HepG2 (cell line): Measurements from ENCODE around the gene RTEL1. TPM values are rescaled to one million over a fixed set of nuclear protein-coding genes. Genes with fewer than 3 reads are reported as not detected.

Experiments used
- ATAC-seq: fragments of 200-7000 bp; cut with Tn5 transposase; 3 replicates; pipeline ENCODE4 v1.9.1; 2020; ENCODE audit warnings: mild to moderate bottlenecking, moderate library complexity
- BruUV-seq: library from RNA; stranded (reverse); fragments of 400-500 nt; replicated peaks from 2 replicates; lab custom pipeline; 2021; lab: Mats Ljungman, UMichigan
- CTCF ChIA-PET: fragments of 300-600 bp; formaldehyde crosslinking; extraction: SDS; loops from one replicate; lab custom pipeline; 2021; ENCODE audit warnings: low total read pairs, inconsistent platforms, low intra/inter-chr PET ratio; lab: Yijun Ruan, JAX
- POLR2A ChIA-PET: fragments of 350-600 bp; sonication (Branson Sonifier 250); formaldehyde crosslinking; loops from one replicate; lab custom pipeline; 2020; ENCODE audit warnings: antibody characterized with exemption, inconsistent platforms; lab: Yijun Ruan, JAX
- DNase-seq: peaks from one replicate; pipeline ENCODE4 v3.0.0-alpha.2; 2015; ENCODE audit warnings: low spot score
- FAIRE-seq: peaks from 3 replicates; lab custom pipeline; 2011; peaks lifted over from hg19 to GRCh38; lab: Jason Lieb, UNC
- H2AFZ ChIP-seq: one replicate; pipeline ENCODE4 v1.6.1; 2011; ENCODE audit warnings: low read length, inconsistent platforms
- H3K27ac ChIP-seq: fragments of 300-600 bp; 3 replicates; pipeline ENCODE4 v1.8.0; 2011; ENCODE audit warnings: mixed run types, mild to moderate bottlenecking, mixed read lengths, low read length, inconsistent platforms; ENCODE audit not compliant: insufficient read depth; ENCODE audit errors: extremely low read length
- H3K27me3 ChIP-seq, 2 experiments: fragments of 200-600 bp in 1 of 2; 2 replicates in 1 of 2; 3 replicates in 1 of 2; pipeline versions ENCODE4 v1.6.0 to v1.8.0; 2011; ENCODE audit warnings: low read length in 2 of 2, mild to moderate bottlenecking in 2 of 2, moderate library complexity in 2 of 2, inconsistent platforms in 1 of 2; ENCODE audit not compliant: insufficient read depth in 2 of 2, control insufficient read depth in 1 of 2
- H3K36me3 ChIP-seq, 2 experiments: fragments of 200-600 bp in 1 of 2; replicated peaks in 1 of 2; 2 replicates in 1 of 2; 3 replicates in 1 of 2; pipeline versions ENCODE4 v1.5.1 to v1.8.0; 2011; ENCODE audit warnings: low read length in 2 of 2, inconsistent platforms in 1 of 2; ENCODE audit not compliant: insufficient read depth in 2 of 2, control insufficient read depth in 1 of 2
- H3K4me1 ChIP-seq: 2 replicates; pipeline ENCODE4 v1.5.1; 2012; ENCODE audit warnings: low read length, inconsistent platforms; ENCODE audit not compliant: insufficient read depth
- H3K4me2 ChIP-seq: 2 replicates; pipeline ENCODE4 v1.6.0; 2011; ENCODE audit warnings: low read depth, low read length, inconsistent platforms
- H3K4me3 ChIP-seq, 3 experiments: fragments of 200-600 bp in 1 of 3; sonication (generic), shearing (Covaris generic) in 1 of 3; replicated peaks in 1 of 3; 2 replicates each; pipeline ENCODE4 v1.5.1; 2011 to 2016; ENCODE audit warnings: low read length in 3 of 3, inconsistent platforms in 2 of 3, low read depth in 2 of 3, mild to moderate bottlenecking in 2 of 3, control low read depth in 1 of 3, mixed read lengths in 1 of 3; ENCODE audit not compliant: insufficient read depth in 1 of 3
- H3K79me2 ChIP-seq: one replicate; pipeline ENCODE4 v1.6.1; 2011; ENCODE audit warnings: low read length, inconsistent platforms; ENCODE audit not compliant: insufficient read depth
- H3K9ac ChIP-seq: 2 replicates; pipeline ENCODE4 v1.6.0; 2011; ENCODE audit warnings: mild to moderate bottlenecking, low read depth, low read length, inconsistent platforms; ENCODE audit not compliant: insufficient read depth
- H3K9me3 ChIP-seq: 2 replicates; pipeline ENCODE4 v1.5.1; 2012; ENCODE audit warnings: mild to moderate bottlenecking, low read length
- H4K20me1 ChIP-seq: 2 replicates; pipeline ENCODE4 v1.6.0; 2011; ENCODE audit warnings: inconsistent platforms, mild to moderate bottlenecking, low read length, moderate library complexity; ENCODE audit not compliant: insufficient read depth
- HNRNPK ChIP-seq: fragments of 200-400 bp; formaldehyde crosslinking; IDR thresholded peaks from 2 replicates; pipeline ENCODE4 v1.6.1; 2018; ENCODE audit warnings: low read length, low read depth, moderate library complexity, mild to moderate bottlenecking; ENCODE audit not compliant: poor library complexity, severe bottlenecking
- PAWR ChIP-seq: sonication (generic); formaldehyde crosslinking; IDR thresholded peaks from 2 replicates; pipeline ENCODE4 v1.4.0; 2020; ENCODE audit warnings: missing genetic modification reagents, mild to moderate bottlenecking, borderline replicate concordance
- ZC3H13 ChIP-seq: sonication (generic); formaldehyde crosslinking; IDR thresholded peaks from 2 replicates; pipeline ENCODE4 v1.8.1; 2023; ENCODE audit warnings: mild to moderate bottlenecking, missing genetic modification reagents, moderate library complexity
- WGBS: methylation state at CpG from one replicate; pipeline ENCODE4 v1.1.6; 2017; ENCODE audit warnings: low lambda C conversion rate; 5-methylcytosine and 5-hydroxymethylcytosine counted together
- in situ Hi-C: cut with HindIII; loops from 2 replicates; pipeline ENCODE4 v1.10.0; 2017; ENCODE audit warnings: low pct_unique_long_range_greater_than_20kb; ENCODE audit not compliant: extremely low pct_ligation_motif_present
- intact Hi-C: fragments of 100-400 bp; cut with micrococcal nuclease; formaldehyde crosslinking; loops from one replicate; pipeline ENCODE4 v1.10.0; 2022; ENCODE audit not compliant: unreplicated experiment
- polyA plus RNA-seq, 8 experiments: library from polyadenylated mRNA; depleted of rRNA in 3 of 8; stranded (reverse) in 7 of 8; unstranded in 1 of 8; fragments of >200 nt; fragmentation: Illumina TruSeq in 4 of 8; extraction: Trizol in 4 of 8; gene quantifications; 2 replicates each; pipeline versions ENCODE4 v1.2.1 to v1.2.3, GENCODE V29; 2011 to 2016; ENCODE audit warnings: low read depth in 4 of 8, missing spikeins in 1 of 8, mixed read lengths in 1 of 8; ENCODE audit not compliant: insufficient read depth in 1 of 8
- total RNA-seq, 5 experiments: library from RNA; depleted of rRNA; stranded (reverse); fragments of >200 nt; fragmentation: Illumina TruSeq; extraction: Trizol; gene quantifications; 2 replicates each; pipeline ENCODE4 v1.2.3, GENCODE V29; 2016; ENCODE audit warnings: low read depth in 1 of 5
- TF ChIP-seq, protein P1 (sequence below): sonication (generic); formaldehyde crosslinking; IDR thresholded peaks from 2 replicates; pipeline ENCODE4 v1.4.0; 2020; ENCODE audit warnings: missing genetic modification reagents

The RTEL1 gene
- total and polyA plus RNA-seq, 2 of the 13 experiments (the other 11 are each of a cell fraction or from before 2014, with no cell fraction given): 21.8 to 36.4 TPM

DNA sequence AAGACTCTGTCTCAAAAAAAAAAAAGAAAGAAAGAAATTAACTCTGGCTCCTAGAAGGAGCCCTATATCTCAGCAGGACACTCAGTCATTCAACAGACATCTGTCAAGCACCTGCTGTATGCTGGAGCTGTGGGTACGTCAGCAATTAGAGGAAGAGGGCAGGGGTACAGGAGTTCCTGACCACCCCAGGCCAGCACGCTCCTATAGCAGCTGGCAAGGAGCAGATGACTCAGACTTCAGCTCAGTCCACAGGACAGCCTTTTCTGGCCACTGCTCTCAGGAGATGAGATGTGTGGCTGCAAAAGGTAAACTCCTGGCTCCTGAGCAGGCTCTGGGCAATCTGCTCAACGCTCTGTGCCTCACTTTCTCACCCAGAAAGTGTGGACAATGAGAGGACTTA lies 1.7 kb upstream of the RTEL1 start:
- peaks cover 3% of the 10 kb centered on the region; the same call in 1 of the 2 replicates for H4K20me1 ChIP-seq
- TF ChIP-seq ZC3H13 (peak; percentile 87; the same call in 1 of the 2 replicates), HNRNPK (no peak), PAWR (CRISPR knock-in tag) (no peak)
- TF ChIP-seq, protein P1, sequence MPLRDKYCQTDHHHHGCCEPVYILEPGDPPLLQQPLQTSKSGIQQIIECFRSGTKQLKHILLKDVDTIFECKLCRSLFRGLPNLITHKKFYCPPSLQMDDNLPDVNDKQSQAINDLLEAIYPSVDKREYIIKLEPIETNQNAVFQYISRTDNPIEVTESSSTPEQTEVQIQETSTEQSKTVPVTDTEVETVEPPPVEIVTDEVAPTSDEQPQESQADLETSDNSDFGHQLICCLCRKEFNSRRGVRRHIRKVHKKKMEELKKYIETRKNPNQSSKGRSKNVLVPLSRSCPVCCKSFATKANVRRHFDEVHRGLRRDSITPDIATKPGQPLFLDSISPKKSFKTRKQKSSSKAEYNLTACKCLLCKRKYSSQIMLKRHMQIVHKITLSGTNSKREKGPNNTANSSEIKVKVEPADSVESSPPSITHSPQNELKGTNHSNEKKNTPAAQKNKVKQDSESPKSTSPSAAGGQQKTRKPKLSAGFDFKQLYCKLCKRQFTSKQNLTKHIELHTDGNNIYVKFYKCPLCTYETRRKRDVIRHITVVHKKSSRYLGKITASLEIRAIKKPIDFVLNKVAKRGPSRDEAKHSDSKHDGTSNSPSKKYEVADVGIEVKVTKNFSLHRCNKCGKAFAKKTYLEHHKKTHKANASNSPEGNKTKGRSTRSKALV (CRISPR knock-in tag): no peak
- no peak overlapping the region for H3K4me3 ChIP-seq
- no peak for DNase-seq
- H3K27me3 ChIP-seq: no peaks in the 10 kb centered on the region; a peak in 1 of 5 replicates
- ATAC-seq: no peak
- H3K9me3 ChIP-seq: no peaks in the 10 kb centered on the region
- in situ Hi-C loops: no loop called here
- no peak overlapping the region for H3K27ac ChIP-seq
- intact Hi-C loops: loop anchor here (10.0 kb wide), 1 partner anchor 122 kb away; the partner anchor contains the start of gene PTK6
- H2AFZ ChIP-seq: no peak overlapping the region
- H3K4me1 ChIP-seq: peaks cover 49% of the 10 kb centered on the region
- H3K36me3 ChIP-seq: peaks cover 3 to 8% of the 10 kb centered on the region in 2 experiments; a peak in 3 of 5 replicates
- no TSS peak for BruUV-seq
- H3K4me2 ChIP-seq: no peak overlapping the region
- FAIRE-seq: no peak
- H3K79me2 ChIP-seq: peaks cover 19% of the 10 kb centered on the region
- ChIA-PET POLR2A (no interaction called here), CTCF (no interaction called here)
- H3K9ac ChIP-seq: no peak overlapping the region
- 79% methylated on average over 3 of the region's 3 CpGs for WGBS
